ENCODE results near the gene ABHD16A.

The ABHD16A gene

GRCh38 chr6:31639449-31639861 lies 63.7 kb downstream of the ABHD16A start:
- no peak for DNase-seq (ENCODE audit: low spot score)

- DNase-seq (ENCODE audit: low spot score): no peak
These were observed 64.1 kb downstream of the ABHD16A start for GRCh38 chr6:31639043-31639442.
